GM10266 (cell line): ENCODE measurements around the gene PNLIPRP1.

Experiments
- DNase-seq: peaks from one replicate; pipeline ENCODE4 v3.0.0; 2012; ENCODE audit errors: extremely low spot score
- CTCF ChIP-seq: IDR thresholded peaks from 2 replicates; pipeline ENCODE4 v1.5.1; 2012; ENCODE audit warnings: mild to moderate bottlenecking, low read depth; ENCODE audit not compliant: control insufficient read depth, insufficient read depth; ENCODE audit errors: missing control alignments

The PNLIPRP1 gene

DNA sequence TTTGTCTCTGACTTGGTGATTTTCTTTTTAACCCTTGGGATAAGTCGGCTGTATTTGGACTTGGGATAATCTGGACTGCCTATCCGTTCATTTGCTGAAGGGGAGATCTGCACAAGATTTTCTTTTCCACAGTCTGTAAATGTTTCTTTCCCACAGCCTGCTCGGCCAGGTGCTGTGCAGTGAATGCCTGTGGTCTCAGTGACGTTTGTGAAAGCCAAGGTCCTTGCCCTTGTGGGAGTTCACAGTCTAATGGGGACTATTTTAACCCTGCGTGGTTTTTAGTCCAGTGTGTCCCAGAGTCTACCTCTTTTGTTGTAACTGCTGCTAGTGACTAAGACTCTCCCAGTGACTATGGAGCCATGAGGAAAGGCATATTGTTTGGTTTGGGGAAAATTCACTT lies 36.1 kb upstream of the PNLIPRP1 start:
- no peak for DNase-seq
- no peak for TF ChIP-seq CTCF

- DNase-seq: no peak
- no peak for TF ChIP-seq CTCF
Observed at GRCh38 chr10:116555880-116556279, 34.9 kb upstream of the PNLIPRP1 start.

DNA sequence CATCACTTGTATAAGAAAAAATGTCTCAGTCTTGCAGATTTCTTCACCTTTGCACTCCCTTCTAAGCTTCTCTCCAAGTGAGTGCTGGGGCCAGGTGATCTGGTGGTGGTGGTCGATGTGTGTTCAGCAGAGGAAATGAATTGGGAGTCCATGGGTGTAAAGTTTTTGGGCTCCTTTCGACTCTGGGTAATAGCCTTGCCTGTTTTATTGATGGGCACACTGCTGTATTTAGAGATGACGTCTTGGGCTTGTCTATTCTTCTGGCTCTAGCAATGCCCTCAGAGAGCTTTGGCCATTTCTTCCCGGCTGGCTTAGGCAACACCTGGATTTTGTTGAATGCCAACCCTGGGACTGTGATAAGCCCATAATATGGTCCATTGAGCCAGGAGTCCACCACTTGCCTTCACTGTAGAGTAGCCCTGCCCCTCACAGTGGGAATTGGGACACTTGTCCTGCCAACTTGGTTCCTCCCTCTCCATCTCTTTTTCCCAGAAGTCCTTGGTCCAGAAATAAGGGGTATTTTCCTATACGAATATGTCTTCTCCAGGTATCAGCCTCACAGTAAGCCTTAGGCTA lies 33.4 kb upstream of the PNLIPRP1 start:
- no peak for DNase-seq
- TF ChIP-seq CTCF: no peak

- TF ChIP-seq CTCF: no peak
- no peak for DNase-seq
Observed at GRCh38 chr10:116565534-116565933, 25.2 kb upstream of the PNLIPRP1 start.

GRCh38 chr10:116566932-116567331 lies 23.8 kb upstream of the PNLIPRP1 start:
- no peak for DNase-seq
- TF ChIP-seq CTCF: no peak

DNA sequence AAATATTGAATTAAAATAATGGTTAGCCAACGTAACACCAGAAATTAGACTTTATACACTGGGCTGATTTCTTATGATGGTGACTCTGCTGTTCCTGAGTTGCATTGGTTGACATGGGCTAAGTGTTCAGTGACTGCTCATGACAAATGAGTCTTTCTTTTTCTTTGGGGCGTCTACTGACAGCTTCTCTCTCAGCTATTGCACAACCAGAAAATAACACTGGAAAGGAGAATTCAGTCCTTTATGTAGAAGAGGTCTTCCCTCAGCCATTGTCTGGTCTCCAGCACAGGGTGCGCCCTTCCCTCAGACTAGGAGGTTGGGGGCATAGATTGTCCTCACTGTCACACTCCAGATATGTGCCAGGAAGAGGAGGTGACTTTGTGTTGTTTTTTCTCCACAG lies 23.4 kb upstream of the PNLIPRP1 start:
- DNase-seq: no peak
- no peak for TF ChIP-seq CTCF

DNA sequence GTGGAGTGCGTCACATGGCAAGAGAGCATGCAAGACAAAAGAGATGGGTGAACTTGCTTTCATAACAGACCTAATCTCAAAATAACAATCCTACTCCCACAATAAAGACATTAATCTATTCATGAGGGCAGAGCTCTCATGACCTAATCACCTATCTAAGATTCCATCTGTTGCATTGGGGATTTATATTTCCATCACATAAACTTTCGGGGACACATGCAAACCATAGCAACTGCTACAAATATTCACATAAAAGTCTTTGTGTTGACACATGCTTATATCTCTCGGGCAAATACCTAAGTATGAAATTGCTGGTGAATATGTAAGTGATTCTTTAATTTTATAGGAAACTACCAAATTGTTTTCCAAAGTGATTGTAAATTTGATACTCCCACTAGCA lies 16.0 kb upstream of the PNLIPRP1 start:
- no peak for TF ChIP-seq CTCF
- DNase-seq: no peak
